ENCODE data around the gene ELAVL2.

Gene ELAVL2

DNA sequence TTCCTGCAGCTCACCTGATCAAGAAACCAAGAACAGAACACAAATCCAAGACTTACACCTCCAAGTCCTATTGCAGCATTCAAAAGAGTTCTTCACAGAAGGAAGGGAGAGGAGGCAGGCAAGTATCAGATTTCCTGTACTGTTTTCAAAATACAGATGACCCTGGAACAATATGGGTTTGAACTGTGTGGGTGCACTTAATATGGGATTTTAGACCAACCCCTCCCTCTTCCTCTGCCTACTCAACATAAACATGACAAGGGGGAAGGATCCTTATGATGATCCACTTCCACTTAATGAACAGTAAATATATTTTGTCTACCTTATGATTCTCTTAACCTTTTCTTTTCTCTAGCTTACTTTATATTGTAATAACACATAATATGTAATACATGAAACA is 104.6 kb downstream of the ELAVL2 start:
- DNase-seq: no peak

DNA sequence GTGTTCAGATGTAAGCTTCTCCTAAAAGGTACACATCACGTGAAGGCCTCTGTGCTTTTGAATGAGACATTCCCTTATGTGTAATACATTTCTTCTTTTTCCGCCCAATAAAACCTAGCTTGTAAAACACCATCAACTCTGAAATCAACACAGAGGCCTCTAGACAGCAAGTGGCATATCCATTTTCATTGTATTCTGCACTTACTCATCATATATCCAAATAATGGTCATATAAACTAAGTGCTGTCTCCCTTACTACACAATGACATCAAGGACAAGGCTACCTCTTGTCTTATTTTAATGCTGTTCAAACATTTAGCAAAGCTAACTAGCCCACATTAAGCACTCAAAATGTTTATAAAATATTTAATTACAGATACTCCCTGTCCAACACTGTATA is 108.5 kb downstream of the ELAVL2 start:
- no peak for DNase-seq

DNA sequence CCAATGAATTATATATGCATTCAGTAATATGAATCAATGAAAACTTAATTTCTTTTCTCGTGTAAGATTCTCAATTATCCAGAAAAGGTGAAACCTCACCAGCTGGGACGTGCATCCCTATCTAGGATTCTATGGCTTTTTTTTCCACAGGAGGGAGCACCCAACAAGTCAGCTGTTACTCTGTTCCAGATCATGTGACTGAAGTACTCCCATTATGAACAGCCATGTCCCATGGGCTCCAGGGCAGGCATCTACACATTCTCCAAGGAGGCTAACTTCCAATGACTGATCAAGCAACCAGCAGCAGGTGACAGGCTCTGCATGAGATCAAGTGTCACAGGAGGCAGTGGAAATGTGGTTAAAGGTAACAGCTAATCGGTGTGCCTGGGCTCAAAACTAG is 118.8 kb downstream of the ELAVL2 start:
- DNase-seq: no peak

DNA sequence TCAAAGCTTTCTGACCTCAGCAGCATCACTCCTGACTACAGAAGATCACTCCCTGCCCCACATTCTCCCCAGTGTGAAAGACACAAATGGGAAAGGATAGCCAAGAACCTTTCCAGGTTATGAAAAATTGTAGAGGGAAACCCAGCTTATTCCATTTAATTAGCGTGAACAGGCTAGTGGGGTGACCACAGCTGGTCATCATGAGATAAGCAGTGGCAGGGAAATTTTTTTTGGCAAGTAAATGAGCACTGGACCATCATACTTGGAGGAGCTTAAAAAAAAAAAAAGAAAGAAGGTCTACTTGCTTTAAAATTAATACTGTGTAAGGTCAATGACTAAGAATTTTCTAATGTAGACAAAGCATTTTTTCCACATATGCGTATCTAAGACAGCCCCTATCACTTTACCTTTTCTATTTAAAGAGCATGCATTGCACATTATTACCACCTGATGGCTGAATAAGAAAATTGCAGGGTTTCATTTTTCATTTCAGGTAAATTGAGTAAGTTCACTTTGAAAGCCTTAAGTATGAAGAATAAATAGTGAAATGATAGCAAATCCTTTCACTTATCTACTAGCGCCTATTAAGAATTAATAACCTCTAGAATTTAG is 123.6 kb downstream of the ELAVL2 start:
- DNase-seq: no peak

DNA sequence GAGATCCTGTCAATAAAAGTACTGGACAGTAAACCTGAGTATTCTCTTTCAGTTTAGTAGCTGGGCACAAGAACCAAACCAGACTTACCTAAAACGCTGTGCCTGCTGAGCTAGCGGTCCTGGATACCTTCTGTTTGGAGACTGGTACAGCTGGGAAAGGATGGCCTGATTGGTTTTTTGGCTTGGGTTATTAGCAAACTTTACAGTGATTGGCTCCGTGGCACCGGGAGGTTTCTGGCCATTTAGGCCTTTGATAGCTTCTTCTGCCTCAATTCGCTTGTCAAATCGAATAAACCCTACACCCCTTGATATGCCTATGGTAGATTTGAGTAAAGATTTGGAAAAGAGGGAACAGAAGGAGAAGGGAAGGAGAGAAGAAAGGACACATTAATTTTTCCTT is 124.7 kb downstream of the ELAVL2 start:
- DNase-seq: no peak

DNA sequence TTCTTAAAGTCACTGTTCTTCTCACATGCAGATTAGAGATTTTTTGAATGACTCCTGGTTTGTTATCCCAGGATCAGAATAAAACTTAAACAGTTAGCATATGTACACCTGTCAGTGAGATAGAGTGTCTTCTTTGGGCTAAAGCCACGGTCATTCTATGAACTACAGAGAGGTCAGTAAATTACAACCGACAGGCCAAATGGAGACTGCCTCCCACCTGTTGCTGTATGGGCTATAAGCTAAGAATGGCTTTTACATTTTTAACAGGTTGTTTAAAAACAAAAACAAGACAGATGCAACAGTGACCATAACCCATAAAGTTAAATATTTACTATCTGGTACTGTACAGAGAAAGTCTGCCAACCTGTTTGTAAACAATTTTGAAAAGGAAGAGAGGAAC is 125.7 kb downstream of the ELAVL2 start:
- DNase-seq: no peak

DNA sequence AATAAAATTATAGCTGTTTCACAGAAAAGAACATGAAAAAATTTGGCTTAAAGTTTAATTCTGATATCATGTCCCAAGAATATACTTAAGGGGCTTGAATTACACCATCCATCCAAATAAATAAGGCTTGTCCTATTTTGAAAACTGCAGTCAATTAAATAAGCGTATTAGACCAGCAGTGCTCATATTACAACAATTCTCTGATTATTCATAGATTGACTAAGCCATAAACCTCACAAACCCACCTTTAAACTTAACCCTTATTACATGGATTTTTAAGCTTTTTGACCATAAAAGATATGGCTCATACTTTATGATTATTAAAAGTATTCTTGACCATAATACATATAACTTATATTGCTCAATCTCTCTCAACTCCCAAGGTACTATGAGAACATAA is 127.9 kb downstream of the ELAVL2 start:
- no peak for DNase-seq

DNA sequence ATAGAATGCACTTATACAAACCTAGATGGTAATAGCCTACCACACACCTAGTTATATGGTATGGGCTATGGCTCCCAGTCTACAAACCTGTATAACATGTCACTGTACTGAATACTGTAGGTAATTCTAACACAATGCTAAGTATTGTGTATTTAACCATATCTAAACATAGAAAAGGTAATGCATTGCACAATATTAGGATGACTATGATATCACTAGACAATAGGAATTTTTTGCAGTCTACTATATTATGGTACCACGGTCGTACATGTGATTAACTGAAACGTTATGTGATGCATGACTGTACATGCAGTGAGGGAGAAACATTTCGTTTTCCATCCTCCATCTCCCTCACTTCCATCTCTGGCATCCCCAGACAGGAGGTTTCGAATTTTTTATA is 130.5 kb downstream of the ELAVL2 start:
- DNase-seq: no peak

DNA sequence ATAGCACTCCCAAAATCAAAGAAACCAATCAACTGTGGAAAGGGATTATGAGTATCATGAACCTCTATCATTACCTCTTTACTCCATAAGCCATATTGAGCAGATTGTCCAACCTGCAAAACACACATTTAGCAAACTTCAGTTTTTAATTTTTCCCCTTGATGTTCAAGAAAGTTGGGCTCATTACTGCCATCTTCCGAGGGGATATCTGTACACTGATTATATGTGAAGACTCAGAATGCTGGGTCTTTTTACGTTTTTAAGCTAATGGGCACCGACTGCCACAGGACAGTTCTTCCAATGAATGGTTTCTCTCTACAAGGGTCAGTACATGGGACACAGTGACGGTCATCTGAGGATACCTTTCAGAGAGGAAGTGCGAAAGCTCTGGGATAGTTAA is 132.7 kb downstream of the ELAVL2 start:
- DNase-seq: no peak

DNA sequence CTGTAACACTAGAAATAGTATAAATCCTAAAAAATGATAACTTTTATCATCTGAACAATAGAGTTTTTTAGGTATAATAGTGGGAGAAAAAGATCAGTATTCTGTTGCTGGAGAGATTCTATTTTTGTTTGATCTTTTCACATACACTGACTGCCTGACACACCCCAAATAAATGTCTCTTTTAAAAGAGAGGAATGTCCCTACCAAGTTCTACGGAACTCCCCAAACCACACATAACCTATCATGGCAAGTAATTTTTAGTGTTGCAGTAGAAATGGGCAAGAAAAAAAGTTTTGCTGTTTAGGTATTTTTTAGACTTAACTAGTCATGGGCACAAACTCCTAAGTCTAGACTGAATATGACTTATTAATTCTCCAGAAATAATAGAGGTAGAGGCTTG is 139.1 kb downstream of the ELAVL2 start:
- no peak for DNase-seq

DNA sequence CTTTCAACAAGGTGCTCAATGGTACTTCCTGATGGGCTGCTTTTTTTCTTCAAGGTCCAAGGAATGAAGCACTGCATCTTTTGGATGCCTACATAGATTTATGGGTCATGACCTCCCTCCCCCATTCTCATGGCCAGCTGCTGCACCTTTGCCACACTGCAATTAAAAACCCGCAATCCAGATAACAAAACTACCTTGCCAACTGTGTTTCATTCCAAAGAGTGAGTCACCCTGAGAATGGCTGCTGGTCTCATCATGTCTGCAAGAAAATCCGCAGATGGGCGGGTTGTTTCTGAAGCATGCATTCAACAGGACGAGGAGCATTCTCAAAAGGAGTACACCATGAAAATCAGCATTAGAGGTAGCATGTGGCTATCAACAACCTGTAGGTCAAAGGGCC is 139.8 kb downstream of the ELAVL2 start:
- no peak for DNase-seq

DNA sequence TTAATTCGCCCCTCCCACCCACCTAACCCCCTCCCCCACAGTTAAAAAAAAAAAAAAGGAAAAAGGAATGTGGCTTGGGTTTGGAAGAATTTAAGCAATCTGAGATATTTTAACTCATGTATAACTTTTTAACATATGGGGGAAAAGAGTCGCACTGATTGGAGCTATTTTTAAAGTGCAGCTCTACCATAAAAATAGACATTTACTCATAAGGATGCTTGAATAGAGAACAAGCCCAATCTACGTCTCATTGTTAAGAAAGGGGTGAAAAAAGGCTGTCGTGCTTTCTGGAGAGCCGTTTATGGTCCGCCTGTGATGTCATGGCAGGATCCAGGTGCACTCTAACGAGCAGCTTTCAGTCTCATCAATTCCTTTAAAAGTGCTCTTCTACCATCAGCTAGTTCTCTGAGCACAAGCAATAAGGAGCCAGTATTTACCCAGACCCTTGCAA is 142.4 kb downstream of the ELAVL2 start:
- DNase-seq: no peak

DNA sequence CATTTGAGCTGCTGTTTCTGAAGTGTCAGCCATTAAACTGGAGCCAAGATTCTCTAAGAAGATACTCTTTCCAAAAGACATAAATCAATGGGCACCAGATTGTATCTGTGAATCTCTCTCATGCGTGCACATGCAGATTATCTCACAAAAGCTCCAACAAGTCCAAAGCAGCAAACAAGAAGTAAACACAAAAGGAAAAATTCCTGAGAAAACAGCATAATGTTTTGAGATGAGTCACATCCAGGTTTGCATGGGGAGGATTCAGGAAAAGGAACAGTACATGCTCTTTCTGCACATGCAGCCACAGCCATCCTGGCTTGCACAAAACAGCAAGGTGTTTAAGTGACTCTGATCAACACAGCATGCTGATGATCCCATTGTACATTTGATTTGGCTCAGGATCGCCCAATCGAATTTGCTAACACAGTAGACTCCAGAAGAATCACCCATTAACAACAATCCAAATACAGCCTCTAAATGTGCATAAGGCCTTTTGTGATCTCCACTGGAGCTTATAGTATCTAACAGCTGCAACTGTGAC is 143.1 kb downstream of the ELAVL2 start:
- no peak for DNase-seq

DNA sequence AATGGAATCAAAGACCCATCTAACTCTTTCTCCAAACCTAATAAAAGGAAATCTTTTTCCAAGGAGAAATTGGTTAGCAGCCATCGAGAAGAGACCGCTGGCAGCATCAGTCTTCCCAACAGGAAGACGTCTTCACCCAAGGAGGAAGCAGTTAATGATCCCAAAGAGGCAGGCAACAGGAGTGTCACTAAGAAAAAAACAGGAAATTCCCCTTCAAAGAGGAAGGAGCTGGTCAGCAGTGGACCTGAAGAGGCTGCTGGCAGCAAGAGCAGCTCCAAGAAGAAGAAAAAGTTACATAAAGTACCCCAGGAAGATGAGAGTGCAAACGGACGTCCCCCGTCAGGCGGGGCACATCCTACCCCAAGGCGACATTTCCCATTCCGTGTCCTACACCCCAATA is 143.7 kb downstream of the ELAVL2 start:
- DNase-seq: no peak

DNA sequence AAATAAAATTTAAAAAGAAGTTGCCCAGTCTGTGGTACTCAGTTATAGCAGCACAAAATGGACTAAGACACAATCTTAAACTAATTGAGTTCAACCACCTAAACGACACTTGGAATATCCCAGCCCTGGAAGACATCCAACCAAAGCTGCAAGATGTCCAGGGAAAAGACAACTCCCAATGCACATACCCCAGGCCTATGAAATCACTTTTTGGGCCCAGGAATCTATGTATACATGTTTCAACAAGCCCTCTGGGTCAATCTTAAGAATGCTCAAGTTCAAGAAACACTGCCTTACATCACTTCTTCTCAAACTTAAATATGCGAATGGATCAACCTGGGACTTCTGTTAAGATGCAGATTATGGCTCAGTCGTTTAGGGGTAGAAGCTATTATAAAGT is 148.6 kb downstream of the ELAVL2 start:
- DNase-seq: no peak

DNA sequence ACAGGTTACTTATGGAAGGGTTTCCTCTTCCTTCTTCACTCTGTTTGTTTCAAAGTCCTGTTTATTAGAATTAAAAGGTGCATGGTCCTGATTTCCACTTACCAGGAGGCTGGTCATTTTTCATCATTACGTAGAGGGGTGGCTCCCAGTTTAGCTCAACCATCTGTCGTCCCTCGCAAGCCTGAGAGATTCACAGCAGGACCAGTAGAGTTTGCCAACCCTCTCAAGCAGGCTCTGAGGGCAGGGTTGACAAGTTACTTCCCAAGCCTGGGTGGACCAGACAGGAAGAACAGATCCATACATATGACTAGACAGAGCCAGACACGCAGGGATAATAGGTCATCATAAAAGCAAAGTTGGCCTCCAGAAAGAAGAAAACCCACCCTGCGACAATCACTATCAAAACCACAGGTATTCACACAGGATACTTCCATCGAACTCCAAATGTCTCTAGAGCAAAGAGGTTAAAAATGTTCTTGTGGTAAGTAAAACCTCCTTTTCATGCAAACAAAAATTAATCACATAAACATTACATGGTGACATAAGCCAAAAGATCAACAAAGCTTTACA is 151.9 kb downstream of the ELAVL2 start:
- DNase-seq: no peak

DNA sequence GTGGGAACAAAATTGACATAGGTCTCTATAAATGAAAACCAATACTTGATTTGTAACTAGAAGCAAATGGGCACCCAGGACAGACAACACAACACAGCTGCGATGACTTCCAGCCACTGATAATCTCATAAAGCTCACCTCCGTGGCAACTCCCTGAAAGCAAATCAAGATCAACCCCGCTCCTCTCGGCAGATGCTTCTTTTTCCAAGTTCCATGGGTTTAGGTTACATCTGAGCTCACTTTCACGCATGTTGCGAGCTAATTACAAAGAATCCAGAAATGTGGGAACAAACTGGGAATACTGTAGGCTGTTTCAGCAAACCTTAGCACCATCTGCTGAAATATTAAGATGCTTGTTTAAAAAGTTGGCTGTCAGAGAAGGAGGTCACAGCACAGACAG is 153.9 kb downstream of the ELAVL2 start:
- no peak for DNase-seq

DNA sequence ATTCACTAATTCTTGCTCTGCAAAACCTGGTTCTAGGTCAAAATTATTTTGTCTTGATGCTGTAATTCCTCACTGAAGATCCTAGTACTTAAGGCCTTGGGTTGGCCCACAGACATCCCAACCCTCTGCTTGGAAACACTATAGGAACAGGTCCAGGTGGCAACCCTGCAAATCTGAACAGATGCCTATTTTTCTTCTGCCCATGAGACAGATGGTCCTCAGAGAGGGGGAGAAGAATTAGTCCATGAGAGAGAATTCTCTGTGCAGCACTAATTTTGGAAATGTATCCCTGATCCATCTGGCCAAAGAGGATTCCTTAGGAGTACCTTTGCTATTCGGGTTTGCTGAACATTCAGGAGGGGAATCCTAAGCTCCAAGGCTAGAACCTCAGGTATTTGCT is 156.3 kb downstream of the ELAVL2 start:
- no peak for DNase-seq

DNA sequence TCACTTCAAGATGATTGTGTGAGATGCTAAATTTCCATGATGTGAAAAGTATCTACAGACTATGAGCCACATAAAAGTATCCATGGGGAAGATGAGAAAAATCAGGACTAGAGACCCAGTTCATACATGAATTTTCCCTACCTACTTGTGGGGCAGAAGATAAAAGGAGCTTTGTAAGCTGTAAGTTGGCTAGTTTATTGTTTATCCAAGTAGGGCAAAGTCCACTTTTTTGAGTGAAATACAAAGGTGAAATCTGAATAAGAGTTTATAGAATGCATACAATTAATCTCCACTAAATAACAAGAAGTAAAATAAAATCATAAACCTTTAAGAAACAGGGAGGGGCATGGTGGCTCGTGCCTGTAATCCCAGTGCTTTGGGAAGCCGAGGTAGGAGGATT is 160.4 kb downstream of the ELAVL2 start:
- DNase-seq: no peak

DNA sequence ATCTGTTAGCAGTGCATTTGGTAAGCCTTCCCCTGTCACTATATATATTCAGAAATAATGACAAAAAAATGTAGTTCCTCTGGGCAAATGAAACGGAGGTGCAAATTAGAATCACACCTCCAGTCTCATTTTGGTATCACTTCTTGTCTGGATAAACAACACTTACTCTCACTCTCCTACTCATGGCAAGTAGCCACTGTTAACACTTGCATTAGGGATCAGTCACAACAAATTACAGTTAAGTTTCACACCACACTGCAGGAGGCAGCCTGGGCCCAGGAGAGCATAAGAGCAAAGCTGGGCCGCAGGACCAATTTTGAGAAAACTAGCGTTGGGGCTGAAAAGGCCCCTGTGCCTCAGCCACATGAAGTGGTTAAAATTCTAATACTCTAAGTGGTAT is 161.0 kb downstream of the ELAVL2 start:
- no peak for DNase-seq

DNA sequence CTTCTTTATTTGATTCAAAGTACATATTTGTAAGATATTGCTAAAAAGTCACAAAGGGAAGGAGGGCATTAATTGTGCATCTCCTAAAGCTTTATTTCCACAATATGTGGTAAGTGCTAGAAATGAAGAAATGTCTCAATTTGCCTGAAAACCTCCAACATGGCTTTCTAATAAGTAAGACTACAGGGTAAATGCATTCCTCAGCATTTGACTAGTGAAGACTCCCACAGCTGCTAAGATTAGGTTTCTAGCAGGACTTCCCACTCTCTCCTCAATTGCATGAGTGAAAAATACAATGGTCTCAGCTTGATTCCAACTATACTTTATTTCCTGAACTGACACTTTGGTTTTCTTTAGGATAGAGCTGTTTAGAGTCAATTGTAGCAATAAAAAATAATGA is 162.1 kb downstream of the ELAVL2 start:
- no peak for DNase-seq

DNA sequence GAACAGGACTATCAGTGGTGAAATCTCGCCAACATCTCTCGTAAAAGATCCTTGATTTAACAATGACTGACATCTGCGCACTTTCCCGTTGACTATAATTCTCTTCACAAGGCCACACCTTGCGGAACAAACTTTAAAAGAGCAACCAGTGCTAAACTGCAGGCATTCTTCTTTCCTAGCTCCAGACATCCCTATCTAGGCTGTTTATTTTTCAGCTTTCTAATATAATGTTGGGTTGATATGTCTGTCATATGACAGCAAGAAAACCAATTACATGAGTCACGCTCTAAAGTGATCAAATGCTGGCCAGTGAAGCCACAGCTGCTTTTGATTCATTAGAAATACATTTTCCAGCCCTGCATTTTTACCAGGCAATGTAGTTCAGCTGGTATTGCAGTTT is 162.5 kb downstream of the ELAVL2 start:
- DNase-seq: no peak

DNA sequence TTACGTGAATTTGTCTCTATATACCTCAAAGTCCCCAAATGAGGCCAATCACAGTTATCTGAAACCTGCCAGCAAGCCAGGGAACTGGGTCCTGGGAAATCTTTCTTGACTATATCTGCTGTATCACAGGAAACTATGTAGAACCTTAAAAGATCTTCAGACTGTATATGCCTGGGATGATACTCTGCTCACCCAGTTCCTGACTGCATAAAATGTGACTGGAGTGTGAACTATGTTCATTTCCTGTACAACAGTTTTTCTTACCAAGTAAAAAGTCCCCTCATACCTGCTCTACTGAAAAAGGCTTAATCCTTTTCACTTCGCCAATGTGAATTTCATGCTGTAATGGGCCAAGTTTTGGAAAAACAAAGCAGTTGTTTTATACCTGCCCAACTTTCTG is 162.9 kb downstream of the ELAVL2 start:
- no peak for DNase-seq

DNA sequence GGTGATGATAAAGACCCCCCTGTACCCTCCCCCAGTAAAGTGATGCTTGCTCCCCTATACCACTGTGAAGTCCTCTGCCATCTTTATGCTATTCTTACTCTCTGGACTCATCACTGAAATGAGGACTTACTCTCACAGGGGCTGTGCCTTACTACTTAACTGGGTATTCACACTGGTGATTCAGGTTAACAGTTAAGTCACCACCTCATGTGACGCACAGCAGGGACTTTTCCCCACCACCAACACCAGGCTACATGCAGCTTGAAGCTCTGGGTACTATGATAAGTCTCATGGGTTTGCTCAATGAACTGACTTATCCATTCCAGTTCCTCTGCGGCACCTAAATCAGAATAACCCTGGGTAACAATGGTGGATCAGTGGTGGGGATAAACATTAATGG is 163.7 kb downstream of the ELAVL2 start:
- no peak for DNase-seq

DNA sequence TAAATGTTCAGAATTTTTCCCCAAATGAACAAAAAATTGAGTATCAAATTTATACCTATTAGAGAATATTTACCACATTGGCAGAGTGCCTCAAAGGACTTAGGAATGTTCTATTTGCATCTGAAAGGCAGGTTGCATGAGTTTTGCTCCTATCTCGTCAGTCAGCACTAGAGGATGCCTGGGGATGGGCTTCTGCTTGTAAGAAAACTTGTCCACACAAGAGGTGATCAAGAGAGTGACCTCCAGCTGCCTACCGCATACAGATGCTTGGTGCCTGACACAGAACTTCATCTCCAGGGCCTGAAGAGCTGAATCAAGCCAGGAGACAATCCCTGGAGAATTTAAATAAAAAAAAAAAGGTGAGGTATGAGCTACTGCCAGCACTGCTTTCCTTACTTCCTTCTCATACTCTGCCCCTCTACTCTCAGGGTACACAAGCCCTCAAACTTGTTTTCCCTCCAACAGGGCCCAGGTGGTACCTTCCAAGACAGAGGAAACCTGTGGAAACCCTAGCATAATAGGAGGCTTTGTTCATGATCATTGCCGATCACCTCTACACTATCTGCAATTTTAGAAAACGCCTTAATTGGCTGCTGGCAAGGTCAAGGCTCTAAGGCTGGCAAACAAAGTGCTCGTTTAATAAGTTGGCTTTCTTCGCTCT is 166.6 kb downstream of the ELAVL2 start:
- no peak for DNase-seq

All from activated T-cell treated with anti-CD3 and anti-CD28 coated beads, Interleukin-2, amount 50 U/mL, for 48 hours (primary cell).